NCI-H446 treated with DMSO at 0.1 percent for 48 hours (cell line): Measurements from ENCODE around the gene TEX12.
"Not testable (repeated sequence)": the region's sequence is repeated elsewhere in the genome, so short reads cannot be mapped to it uniquely, and the experiment has no call there.

Experiments used
- DNase-seq: peaks from one replicate; lab custom pipeline; 2025; lab: John Stamatoyannopoulos, UW

Gene TEX12

GRCh38 chr11:112167145-112167544, at the start of gene TEX12:
Gene TEX12, plus strand, starts transcription at chr11:112167372. Its CDS starts 1,897 bp downstream, at chr11:112169269.
- no peak for DNase-seq

GRCh38 chr11:112118176-112118575, 49.0 kb upstream of the TEX12 start:
- no peak for DNase-seq

- no peak for DNase-seq
Measured at GRCh38 chr11:112121981-112122615, 45.1 kb upstream of the TEX12 start.

GRCh38 chr11:112123129-112123528, 44.0 kb upstream of the TEX12 start:
- DNase-seq = no peak

GRCh38 chr11:112127056-112127455, 40.1 kb upstream of the TEX12 start:
- DNase-seq = no peak

- DNase-seq = peak; percentile 41
Measured at GRCh38 chr11:112128483-112129121, 38.6 kb upstream of the TEX12 start.

GRCh38 chr11:112129656-112130055, 37.5 kb upstream of the TEX12 start:
- DNase-seq = no peak

GRCh38 chr11:112132737-112133136, 34.4 kb upstream of the TEX12 start:
- no peak for DNase-seq

- no peak for DNase-seq
Measured at GRCh38 chr11:112134473-112134872, 32.7 kb upstream of the TEX12 start.

- DNase-seq = no peak
Measured at GRCh38 chr11:112143597-112143996, 23.6 kb upstream of the TEX12 start.

GRCh38 chr11:112150517-112150916, 16.7 kb upstream of the TEX12 start:
- no peak for DNase-seq

- DNase-seq = no peak
Measured at GRCh38 chr11:112156153-112156955, 10.8 kb upstream of the TEX12 start.

GRCh38 chr11:112156956-112157766, 10.0 kb upstream of the TEX12 start:
- no peak for DNase-seq

GRCh38 chr11:112159098-112160065, 7.8 kb upstream of the TEX12 start:
- DNase-seq = no peak

- DNase-seq = no peak
Measured at GRCh38 chr11:112160091-112160848, 6.9 kb upstream of the TEX12 start.

- DNase-seq = no peak
Measured at GRCh38 chr11:112161012-112161411, 6.2 kb upstream of the TEX12 start.

- not testable (repeated sequence) for DNase-seq
Measured at GRCh38 chr11:112162200-112162599, 5.0 kb upstream of the TEX12 start.

- no peak for DNase-seq
Measured at GRCh38 chr11:112162761-112163546, 4.2 kb upstream of the TEX12 start.
